ENCODE measurements around the gene DCANP1.

DNA sequence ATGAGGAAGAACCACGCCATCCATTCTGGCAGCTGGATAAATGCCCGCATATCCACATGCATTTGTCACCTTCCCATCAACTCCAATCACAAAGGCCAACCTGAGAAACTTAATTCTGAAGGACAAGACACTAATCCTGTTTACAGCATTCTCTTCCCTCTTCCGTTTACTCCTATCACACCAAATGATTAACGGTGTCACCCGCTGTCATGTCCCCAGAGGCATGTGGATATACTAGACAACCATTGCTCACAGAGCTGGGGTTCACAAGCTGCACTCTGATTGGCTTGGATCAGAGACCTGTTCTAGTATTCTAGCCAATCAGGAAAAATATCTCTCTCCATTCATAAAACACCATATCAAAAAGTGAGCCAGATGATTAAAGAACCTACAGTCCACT, 51.7 kb downstream of the DCANP1 start:
- TF ChIP-seq TCF7L2 (IDR thresholded peaks at IDR 0.05; ENCODE audit: borderline replicate concordance, extremely low read depth, insufficient read depth, insufficient read length) = no peak
- TF ChIP-seq, protein P1, sequence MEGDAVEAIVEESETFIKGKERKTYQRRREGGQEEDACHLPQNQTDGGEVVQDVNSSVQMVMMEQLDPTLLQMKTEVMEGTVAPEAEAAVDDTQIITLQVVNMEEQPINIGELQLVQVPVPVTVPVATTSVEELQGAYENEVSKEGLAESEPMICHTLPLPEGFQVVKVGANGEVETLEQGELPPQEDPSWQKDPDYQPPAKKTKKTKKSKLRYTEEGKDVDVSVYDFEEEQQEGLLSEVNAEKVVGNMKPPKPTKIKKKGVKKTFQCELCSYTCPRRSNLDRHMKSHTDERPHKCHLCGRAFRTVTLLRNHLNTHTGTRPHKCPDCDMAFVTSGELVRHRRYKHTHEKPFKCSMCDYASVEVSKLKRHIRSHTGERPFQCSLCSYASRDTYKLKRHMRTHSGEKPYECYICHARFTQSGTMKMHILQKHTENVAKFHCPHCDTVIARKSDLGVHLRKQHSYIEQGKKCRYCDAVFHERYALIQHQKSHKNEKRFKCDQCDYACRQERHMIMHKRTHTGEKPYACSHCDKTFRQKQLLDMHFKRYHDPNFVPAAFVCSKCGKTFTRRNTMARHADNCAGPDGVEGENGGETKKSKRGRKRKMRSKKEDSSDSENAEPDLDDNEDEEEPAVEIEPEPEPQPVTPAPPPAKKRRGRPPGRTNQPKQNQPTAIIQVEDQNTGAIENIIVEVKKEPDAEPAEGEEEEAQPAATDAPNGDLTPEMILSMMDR (IDR thresholded peaks at IDR 0.05 in 2 of 3, conservative IDR thresholded peaks at IDR 0.05 in 1 of 3; ENCODE audit: borderline replicate concordance in 1 of 3, insufficient read depth in 1 of 3, low read depth in 2 of 3, low read length in 2 of 3) = no peak
- TF ChIP-seq SRF (IDR thresholded peaks at IDR 0.05; ENCODE audit: low read depth) = no peak
- TF ChIP-seq POLR2AphosphoS5 (IDR thresholded peaks at IDR 0.05; ENCODE audit: low read depth, low read length) = no peak
- no peak for TF ChIP-seq CBX3 (IDR thresholded peaks at IDR 0.05; ENCODE audit: low read depth)
- TF ChIP-seq EZH2phosphoT487 (IDR thresholded peaks at IDR 0.05; ENCODE audit: borderline replicate concordance) = no peak
- TF ChIP-seq, protein P2, sequence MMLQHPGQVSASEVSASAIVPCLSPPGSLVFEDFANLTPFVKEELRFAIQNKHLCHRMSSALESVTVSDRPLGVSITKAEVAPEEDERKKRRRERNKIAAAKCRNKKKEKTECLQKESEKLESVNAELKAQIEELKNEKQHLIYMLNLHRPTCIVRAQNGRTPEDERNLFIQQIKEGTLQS (IDR thresholded peaks at IDR 0.05) = no peak
- TF ChIP-seq ELF1 (IDR thresholded peaks at IDR 0.05; ENCODE audit: borderline replicate concordance, low read depth) = no peak
- TF ChIP-seq EZH2 (IDR thresholded peaks at IDR 0.05) = no peak
- no peak for TF ChIP-seq ZNF274 (IDR thresholded peaks at IDR 0.05; ENCODE audit: low read depth, low read length)
- no peak for TF ChIP-seq CEBPB (IDR thresholded peaks at IDR 0.05; ENCODE audit: low read depth)
- TF ChIP-seq, protein P3, sequence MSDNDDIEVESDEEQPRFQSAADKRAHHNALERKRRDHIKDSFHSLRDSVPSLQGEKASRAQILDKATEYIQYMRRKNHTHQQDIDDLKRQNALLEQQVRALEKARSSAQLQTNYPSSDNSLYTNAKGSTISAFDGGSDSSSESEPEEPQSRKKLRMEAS (IDR thresholded peaks at IDR 0.05) = no peak
